NCI-H446 treated with DMSO at 0.1 percent for 48 hours (cell line): ENCODE data around the gene KCNH4.
"Not testable (repeated sequence)": the region's sequence is repeated elsewhere in the genome, so short reads cannot be mapped to it uniquely, and the experiment has no call there.

Experiments used
- DNase-seq: peaks from one replicate; lab custom pipeline; 2025; lab: John Stamatoyannopoulos, UW

KCNH4 gene

GRCh38 chr17:42180922-42181850, at the start of gene KCNH4:
Gene KCNH4 (minus strand): TSS chr17:42181142. CDS start chr17:42180945, 197 bp downstream.
- peak; percentile 67 for DNase-seq

DNA sequence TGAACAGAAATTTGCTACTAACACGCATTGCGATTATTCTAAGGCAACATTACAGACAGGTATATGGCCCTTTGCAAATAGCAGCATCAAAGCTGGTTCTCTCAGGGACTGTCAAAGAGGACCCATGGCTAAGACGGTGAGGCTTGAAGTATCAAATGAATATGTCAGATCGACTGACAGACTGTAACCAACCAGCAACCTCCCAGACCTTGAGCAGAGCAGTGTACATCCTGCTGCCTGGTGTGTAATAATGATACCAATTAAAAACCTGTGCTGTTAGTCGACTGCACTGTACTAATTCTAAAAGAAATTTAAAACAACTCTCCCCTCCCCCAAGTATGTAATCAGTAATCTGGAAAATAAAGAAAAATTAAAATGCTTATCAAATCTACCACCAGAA, 49.3 kb upstream of the KCNH4 start:
- DNase-seq = no peak

DNA sequence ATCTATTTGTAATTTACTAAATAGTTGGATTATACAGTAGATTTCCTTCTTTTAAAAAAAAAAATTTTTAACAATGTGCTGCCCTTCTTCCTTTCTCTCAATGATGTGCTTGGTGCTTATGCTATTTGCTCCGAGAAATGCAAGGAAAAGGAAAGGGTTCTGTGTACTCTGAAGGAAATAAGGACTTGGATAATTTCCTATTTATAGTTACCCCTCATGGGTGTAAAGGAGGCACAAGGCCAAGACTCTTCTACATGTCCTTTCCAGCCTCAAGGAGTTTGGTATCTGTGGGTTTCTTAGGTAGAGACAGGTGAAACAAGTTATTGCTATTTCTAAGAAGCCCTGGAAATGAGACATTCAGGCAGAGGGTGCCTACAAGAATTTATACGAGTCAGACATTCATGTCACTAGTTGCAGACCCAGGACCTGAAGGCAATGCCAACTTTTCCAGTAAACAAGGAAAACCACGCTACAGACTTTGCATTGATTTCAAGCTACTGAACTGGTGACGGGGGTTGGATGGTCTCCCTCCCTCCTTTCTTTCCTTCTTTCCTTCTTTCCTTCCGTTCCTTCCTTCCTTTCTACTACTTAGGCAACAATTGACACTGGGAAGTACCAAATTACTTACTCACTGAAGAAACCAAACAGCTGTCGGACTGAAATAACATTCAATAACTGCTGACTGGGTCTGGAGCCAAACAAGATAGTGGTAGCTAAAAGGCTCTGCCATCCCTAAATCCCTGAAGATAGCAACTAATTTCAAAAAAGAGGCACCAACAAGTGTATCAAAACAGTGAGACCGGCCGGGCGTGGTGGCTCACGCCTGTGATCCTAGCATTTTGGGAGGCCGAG, 47.1 kb upstream of the KCNH4 start:
- no peak for DNase-seq

DNA sequence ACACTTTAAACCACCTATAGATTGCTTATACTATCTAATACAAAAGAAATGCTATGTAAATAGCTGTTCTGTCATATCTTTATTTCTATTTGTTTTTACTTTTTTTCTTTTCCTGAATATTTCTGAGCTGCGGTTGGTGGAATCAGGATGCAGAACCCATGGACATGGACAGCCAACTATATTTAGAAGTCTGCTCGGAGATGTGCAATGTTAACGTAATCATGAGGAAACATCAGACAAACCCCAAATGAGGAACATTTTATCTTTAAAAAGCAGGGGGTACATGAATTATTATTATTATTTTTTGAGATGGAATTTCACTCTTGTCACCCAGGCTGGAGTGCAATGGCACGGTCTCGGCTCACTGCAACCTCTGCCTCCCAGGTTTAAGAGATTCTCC, 44.7 kb upstream of the KCNH4 start:
- DNase-seq = no peak

GRCh38 chr17:42224651-42225050, 43.7 kb upstream of the KCNH4 start:
- no peak for DNase-seq

- DNase-seq = peak; percentile 7
These were observed 41.2 kb upstream of the KCNH4 start for GRCh38 chr17:42221886-42222745.

GRCh38 chr17:42219280-42219679, 38.3 kb upstream of the KCNH4 start:
- not testable (repeated sequence) for DNase-seq

- DNase-seq = no peak
These were observed 33.2 kb upstream of the KCNH4 start for GRCh38 chr17:42214156-42214555.

DNA sequence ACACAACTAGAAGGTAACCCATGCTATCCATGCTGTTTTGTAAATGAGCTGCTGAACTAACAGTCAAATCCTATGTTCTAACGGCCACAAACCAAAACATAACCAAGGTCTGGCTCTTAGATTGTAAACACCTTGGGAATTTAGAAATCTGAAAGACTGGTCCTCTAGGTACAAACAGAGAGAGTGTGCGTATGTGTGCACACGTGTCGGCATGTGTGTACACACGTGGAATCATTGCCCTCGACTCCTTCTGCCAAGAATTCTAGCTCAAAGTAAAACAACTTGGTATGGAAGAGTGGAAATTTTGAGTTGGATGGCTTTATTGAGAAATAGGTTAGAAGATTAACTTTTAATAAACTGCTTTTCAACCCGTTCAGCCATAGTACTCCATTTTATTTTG, 31.4 kb upstream of the KCNH4 start:
- DNase-seq = no peak

- DNase-seq = not testable (repeated sequence)
These were observed 31.0 kb upstream of the KCNH4 start for GRCh38 chr17:42211921-42212341.

DNA sequence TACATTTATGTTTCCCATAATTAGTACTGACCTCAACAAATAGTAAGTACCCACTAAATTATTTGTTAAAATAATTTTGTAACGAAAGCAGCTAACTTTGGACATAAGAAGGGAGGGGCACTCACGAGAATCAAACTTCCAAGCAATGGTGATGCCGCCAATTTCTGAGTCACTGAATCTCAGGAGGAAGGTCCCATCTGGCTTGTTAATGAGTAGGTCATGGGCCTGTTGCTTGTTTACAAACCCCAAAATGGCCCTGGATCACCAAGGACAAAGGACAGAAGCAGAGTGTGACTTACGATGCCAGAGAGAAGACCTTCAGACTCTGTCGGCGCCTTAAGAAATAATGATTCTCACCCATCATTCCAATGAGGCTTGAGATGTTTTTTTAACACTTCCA, 29.1 kb upstream of the KCNH4 start:
- no peak for DNase-seq

DNA sequence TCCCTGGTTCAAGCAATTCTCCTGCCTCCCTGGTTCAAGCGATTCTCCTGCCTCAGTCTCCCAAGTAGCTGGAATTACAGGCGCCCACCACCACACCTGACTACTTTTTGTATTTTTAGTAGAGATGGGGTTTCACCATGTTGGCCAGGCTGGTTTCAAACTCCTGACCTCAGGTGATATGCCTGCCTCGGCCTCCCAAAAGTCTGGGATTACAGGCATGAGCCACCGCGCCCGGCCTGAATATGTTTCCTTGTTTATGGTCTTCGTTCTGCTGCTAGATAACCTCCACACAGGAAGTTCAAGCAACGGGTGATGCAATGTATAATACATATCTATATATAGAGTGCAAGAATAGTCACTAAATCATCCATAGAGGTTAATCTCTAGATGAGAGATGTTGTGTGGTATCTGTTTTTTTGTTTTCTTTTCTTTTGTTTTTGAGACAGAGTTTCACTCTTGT, 25.2 kb upstream of the KCNH4 start:
- not testable (repeated sequence) for DNase-seq

DNA sequence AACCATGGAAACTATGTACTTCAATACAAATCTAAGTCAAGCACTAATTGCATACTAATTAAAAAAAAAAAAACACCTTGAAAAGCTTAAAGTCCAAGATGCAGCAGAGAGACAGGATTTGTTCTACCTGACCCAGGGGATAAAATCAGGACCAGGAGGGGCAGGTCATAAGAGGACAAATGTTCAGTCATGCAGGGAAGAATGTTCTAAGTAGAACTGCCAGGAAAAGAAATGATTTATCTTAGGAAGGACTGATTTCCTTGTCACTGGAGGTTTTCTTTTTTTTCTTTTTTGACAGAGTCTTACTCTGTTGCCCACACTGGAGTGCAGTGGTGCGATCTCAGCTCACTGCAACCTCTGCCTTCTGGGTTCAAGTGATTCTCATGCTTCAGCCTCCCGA, 22.4 kb upstream of the KCNH4 start:
- no peak for DNase-seq

DNA sequence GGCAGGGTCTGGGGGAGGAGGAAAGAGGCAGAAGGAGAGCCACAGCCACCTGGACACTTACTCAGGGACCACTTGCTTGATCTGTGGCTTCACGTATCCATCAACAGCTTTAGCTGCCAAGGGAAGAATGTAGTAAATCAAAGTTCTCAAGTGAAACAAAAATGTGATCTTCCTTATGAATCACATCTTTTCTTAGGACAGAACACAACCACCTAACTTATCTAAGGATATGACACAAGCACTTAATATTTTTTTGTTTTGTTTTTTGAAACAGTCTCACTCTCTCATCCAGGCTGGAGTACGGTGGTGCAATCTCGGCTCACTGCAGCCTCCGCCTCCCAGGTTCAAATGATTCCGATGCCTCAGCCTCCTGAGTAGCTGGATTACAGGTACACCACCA, 21.8 kb upstream of the KCNH4 start:
- DNase-seq = no peak

- no peak for DNase-seq
These were observed 21.2 kb upstream of the KCNH4 start for GRCh38 chr17:42202159-42202558.

DNA sequence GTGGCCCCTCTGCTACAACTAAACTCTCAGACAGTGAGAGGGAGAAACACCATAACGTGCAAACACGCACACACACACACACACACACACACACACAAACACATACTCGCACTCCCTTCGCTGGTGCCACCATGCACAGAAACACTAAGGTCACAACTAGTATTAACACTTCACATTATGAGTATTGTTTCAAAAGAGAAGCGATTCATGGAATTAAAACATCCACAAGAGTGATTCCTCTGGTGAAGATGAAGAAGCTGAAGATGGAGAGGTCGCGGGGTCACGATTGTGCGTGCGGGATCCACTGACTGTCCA, 20.5 kb upstream of the KCNH4 start:
- DNase-seq = no peak

- no peak for DNase-seq
These were observed 19.9 kb upstream of the KCNH4 start for GRCh38 chr17:42200706-42201457.

DNA sequence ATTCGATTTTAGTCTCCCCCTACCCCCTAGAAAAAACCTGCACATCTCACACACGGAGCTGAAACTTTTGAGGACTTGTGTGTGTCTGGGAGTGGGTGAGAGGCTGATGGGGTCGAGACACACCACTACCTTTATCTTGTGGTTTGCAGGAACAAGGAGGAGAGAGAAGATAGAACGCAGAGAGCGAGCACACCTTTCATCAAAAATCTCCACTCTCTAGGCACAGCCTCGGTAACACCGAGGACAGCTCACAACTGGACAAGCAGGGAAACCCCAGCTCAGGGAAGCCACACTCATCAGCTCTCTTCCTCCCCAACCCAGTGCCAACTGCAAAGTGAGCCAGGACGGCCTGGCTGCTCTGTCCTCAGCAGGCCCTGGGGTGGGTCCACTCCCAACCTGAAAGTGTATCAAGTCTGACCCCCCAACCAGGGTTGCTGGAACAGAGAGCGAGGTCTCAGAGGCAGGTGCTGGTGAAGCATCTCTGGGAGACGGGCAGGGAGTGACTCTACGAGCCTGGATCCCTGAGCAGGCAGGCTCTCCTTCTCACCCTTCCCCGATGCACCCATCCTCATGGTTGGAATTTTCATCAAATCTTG, 18.6 kb upstream of the KCNH4 start:
- DNase-seq = no peak

DNA sequence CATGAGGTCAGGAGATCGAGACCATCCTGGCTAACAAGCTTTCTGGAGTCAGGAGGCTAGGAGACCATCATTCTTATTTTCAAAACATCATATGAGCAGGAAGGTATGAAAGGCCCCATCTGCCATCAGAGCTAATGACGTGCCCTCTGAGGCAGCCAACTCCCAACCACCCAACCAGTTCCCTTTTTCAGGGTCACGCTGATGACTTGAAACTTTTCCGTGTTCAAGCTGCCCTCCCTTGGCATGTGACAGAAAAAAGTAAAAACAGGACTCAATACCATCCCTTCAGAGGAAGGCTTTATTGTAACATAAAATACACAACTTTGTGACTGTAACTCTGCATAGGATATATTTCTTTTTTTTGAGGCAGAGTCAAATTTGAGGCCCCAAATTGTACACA, 18.0 kb upstream of the KCNH4 start:
- DNase-seq = no peak

- no peak for DNase-seq
These were observed 16.7 kb upstream of the KCNH4 start for GRCh38 chr17:42197564-42198156.
